Astrocyte of the spinal cord (primary cell): Measurements from ENCODE around the gene KIF26B.

Experiments
- DNase-seq: peaks from one replicate; pipeline ENCODE4 v3.0.0; 2011; ENCODE audit warnings: low read depth, low spot score
- H3K4me3 ChIP-seq: 2 replicates; pipeline ENCODE4 v1.5.1; 2011; ENCODE audit warnings: low read depth, mild to moderate bottlenecking, low read length, moderate library complexity
- CTCF ChIP-seq: IDR thresholded peaks from 2 replicates; pipeline ENCODE4 v1.5.1; 2012; ENCODE audit warnings: low read depth, mild to moderate bottlenecking, low read length, inconsistent platforms
- in situ Hi-C: cut with HindIII; loops from 2 replicates; pipeline ENCODE4 v1.10.0; 2017; ENCODE audit warnings: low sequenced_read_pairs

Gene KIF26B

GRCh38 chr1:245240648-245241165 is 85.9 kb downstream of the KIF26B start:
- H3K4me3 ChIP-seq: no peak overlapping the region
- in situ Hi-C loops: no loop called here
- DNase-seq: no peak
- TF ChIP-seq CTCF: no peak

GRCh38 chr1:245241526-245242130 is 86.8 kb downstream of the KIF26B start:
- DNase-seq: no peak
- no peak overlapping the region for H3K4me3 ChIP-seq
- TF ChIP-seq CTCF: no peak
- in situ Hi-C loops: no loop called here

- in situ Hi-C loops: no loop called here
- TF ChIP-seq CTCF: no peak
- H3K4me3 ChIP-seq: no peak overlapping the region
These were observed 88.2 kb downstream of the KIF26B start for GRCh38 chr1:245242989-245243388.

GRCh38 chr1:245245021-245245667 is 90.4 kb downstream of the KIF26B start:
- no peak for TF ChIP-seq CTCF
- no peak overlapping the region for H3K4me3 ChIP-seq
- no peak for DNase-seq
- in situ Hi-C loops: no loop called here

More at GRCh38 chr1:245242989-245243388, 88.2 kb downstream of the KIF26B start:
- DNase-seq: no peak

GRCh38 chr1:245246433-245246832 is 91.6 kb downstream of the KIF26B start:
- DNase-seq: no peak
- TF ChIP-seq CTCF: no peak
- no peak overlapping the region for H3K4me3 ChIP-seq
- in situ Hi-C loops: no loop called here

GRCh38 chr1:245247356-245247755 is 92.6 kb downstream of the KIF26B start:
- H3K4me3 ChIP-seq: no peak overlapping the region
- in situ Hi-C loops: no loop called here
- TF ChIP-seq CTCF: no peak
- no peak for DNase-seq
